ENCODE measurements around the gene RSF1.
"Not testable (repeated sequence)": the region's sequence is repeated elsewhere in the genome, so short reads cannot be mapped to it uniquely, and the experiment has no call there.

RSF1 gene

GRCh38 chr11:77672264-77672663 is 148.3 kb downstream of the RSF1 start:
- peak; percentile 89 for DNase-seq (ENCODE audit: low read depth)

- no peak for DNase-seq (ENCODE audit: low read depth)
Observed at GRCh38 chr11:77669848-77670511, 150.5 kb downstream of the RSF1 start.

GRCh38 chr11:77668760-77669159 is 151.8 kb downstream of the RSF1 start:
- no peak for DNase-seq (ENCODE audit: low read depth)

- no peak for DNase-seq (ENCODE audit: low read depth)
Observed at GRCh38 chr11:77665240-77665965, 155.1 kb downstream of the RSF1 start.

GRCh38 chr11:77661670-77662069 is 158.9 kb downstream of the RSF1 start:
- no peak for DNase-seq (ENCODE audit: low read depth)

GRCh38 chr11:77660947-77661346 is 159.6 kb downstream of the RSF1 start:
- no peak for DNase-seq (ENCODE audit: low read depth)

GRCh38 chr11:77658213-77659013 is 162.1 kb downstream of the RSF1 start:
- no peak for DNase-seq (ENCODE audit: low read depth)

GRCh38 chr11:77656362-77656761 is 164.2 kb downstream of the RSF1 start:
- no peak for DNase-seq (ENCODE audit: low read depth)

GRCh38 chr11:77654770-77655434 is 165.6 kb downstream of the RSF1 start:
- no peak for DNase-seq (ENCODE audit: low read depth)

GRCh38 chr11:77650123-77650522 is 170.4 kb downstream of the RSF1 start:
- DNase-seq (ENCODE audit: low read depth), result no peak

- DNase-seq (ENCODE audit: low read depth), result no peak
Observed at GRCh38 chr11:77647654-77648305, 172.7 kb downstream of the RSF1 start.

GRCh38 chr11:77644887-77645286 is 175.6 kb downstream of the RSF1 start:
- no peak for DNase-seq (ENCODE audit: low read depth)

GRCh38 chr11:77642228-77642627 is 178.3 kb downstream of the RSF1 start:
- DNase-seq (ENCODE audit: low read depth), result no peak

- DNase-seq (ENCODE audit: low read depth), result peak; percentile 81
Observed at GRCh38 chr11:77637345-77638165, 183.0 kb downstream of the RSF1 start, which contains the start of gene CLNS1A. CLNS1A (minus strand) TSS chr11:77637794; CDS start chr11:77637714, 80 bp downstream.

- DNase-seq (ENCODE audit: low read depth), result no peak
Observed at GRCh38 chr11:77636731-77637344, 183.7 kb downstream of the RSF1 start.

GRCh38 chr11:77633926-77634325 is 186.6 kb downstream of the RSF1 start:
- DNase-seq (ENCODE audit: low read depth), result not testable (repeated sequence)

GRCh38 chr11:77630157-77630710 is 190.3 kb downstream of the RSF1 start:
- DNase-seq (ENCODE audit: low read depth), result no peak

- DNase-seq (ENCODE audit: low read depth), result no peak
Observed at GRCh38 chr11:77619576-77620198, 200.8 kb downstream of the RSF1 start.

- DNase-seq (ENCODE audit: low read depth), result no peak
Observed at GRCh38 chr11:77617892-77618291, 202.6 kb downstream of the RSF1 start.

- DNase-seq (ENCODE audit: low read depth), result no peak
Observed at GRCh38 chr11:77611921-77612320, 208.6 kb downstream of the RSF1 start.

Data from stromal cell of bone marrow (primary cell).